HG02981 (cell line): ENCODE data around the gene KLRB1.
A peak's percentile ranks its signal among the peaks of the same experiment; 100 is the strongest.
"Not testable (repeated sequence)": the region's sequence is repeated elsewhere in the genome, so short reads cannot be mapped to it uniquely, and the experiment has no call there.

Experiments
- ATAC-seq: cut with Tn5 transposase; IDR thresholded peaks from one replicate; pipeline ENCODE4 v1.9.1; 2021; ENCODE audit warnings: mild to moderate bottlenecking, moderate library complexity; ENCODE audit not compliant: unreplicated experiment

KLRB1 gene

DNA sequence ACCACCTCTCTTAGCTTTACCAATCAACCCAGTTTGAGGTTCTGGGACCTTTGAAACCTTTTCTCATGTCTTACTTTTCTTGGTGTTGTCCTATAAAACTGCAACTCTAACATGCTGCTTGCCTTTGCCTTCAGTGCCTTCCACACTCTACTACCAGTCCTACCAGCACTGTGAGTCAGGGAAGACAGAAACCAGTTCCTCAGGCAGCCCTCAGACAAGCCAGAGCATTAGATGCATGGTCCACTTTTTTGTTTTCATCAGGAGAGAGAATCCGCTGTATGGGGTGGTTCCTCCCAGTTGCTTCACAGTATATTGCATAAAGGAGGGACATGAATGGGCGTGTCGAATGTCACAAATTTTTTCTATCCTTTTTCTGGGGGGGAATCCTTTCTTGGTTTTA lies 17.3 kb upstream of the KLRB1 start:
- ATAC-seq: no peak

DNA sequence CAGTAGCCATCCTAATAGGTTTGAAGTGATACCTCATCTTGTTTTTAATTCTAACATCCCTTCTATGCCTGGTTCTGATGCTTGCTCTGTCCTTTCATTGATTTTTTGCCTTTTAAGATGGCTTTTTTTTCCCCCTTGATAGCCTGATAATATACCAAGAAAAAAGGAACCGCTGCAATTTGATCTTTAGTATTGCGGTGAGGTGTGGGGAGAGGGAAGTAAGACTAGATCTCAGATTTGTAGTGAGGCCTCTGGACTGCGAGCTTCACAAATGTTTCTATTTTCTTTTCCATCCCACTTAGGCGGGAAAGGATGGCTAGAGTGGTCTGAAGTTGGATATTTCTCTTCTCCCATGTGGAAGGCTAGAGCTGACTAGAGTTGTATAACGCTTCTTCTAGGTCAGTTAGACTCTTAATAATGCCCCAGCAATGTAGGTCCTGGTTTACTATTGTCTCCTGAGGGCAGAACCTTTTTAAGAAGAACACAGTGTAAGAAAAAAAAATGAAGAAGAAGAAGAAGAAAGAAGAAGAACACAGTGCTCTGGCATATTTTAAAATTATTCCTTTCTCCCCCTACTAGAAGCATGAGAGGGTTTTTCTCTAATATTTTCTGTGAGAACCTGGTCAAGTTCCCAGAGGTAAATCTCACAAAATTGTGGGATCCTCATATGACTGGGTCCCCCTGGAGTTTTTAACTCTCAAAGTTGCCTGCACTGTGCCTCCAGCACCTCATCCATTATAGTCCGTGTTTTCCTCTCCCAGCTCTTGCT lies 11.9 kb upstream of the KLRB1 start:
- ATAC-seq: no peak

DNA sequence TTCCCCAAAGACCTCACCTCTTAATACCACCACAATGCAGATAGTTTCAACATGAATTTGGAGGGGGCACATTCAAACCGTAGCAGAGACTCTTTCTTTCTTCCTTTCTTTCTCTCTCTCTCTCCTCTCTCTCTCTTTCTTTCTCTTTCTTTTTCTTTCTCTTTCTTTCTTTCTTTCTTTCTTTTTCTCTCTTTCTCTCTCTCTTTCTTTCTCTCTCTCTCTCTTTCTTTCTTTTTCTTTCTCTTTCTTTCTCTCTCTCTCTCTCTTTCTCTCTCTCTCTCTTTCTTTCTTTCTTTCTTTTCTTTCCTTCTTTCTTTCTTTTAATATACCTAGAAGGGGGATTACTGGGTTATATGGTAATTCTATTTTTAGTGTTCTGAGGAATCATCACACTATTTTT lies 11.2 kb upstream of the KLRB1 start:
- ATAC-seq: not testable (repeated sequence)

DNA sequence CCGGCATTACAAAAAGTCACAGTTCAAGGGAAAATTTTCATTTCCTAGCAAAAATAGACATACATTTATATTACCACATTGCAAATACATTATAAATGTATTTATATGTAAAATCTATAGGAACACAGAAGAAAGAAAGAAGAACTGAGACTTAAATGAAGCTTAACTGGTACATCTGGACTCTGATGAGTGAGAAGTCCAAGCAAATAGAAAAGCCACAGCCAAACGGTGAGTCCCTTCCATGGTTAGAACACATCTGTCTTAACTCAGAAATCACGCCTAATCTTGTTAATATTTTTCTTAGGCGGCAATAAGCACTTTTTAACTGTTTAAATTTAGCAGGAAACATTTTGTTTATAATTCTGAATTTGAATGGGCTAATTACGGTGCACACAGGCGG lies 9.4 kb upstream of the KLRB1 start:
- no peak for ATAC-seq

- peak; percentile 74 for ATAC-seq
Measured at GRCh38 chr12:9615420-9616136, 7.9 kb upstream of the KLRB1 start.

GRCh38 chr12:9610606-9611005 lies 2.9 kb upstream of the KLRB1 start:
- not testable (repeated sequence) for ATAC-seq

DNA sequence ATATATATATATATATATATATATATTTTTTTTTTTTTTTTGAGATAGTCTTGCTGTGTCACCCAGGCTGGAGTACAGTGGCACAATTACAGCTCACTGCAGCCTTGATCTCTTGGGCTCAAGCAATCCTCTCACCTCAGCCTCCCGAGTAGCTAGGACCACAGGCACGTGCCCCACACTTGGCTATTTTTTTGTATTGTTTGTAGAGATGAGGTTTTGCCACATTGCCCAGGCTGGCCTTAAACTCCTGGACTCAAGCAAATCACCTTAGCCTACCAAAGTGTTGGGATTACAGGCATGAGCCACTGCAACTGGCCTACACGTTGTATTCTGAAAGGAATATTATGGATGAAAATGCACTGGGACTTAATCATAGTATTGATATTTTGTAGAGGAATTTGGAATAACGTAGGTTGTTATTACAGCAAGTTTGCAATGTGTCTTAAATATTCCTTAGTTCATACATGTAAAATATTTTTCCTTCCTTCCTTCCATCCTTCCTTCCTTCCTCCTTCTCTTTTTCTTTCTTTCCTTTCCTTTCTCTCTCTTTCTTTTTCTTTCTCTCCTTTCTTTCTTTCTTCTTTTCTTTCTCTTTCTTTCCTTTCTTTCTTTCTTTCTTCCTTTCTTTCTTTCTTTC lies 862 bp downstream of the KLRB1 start:
- no peak for ATAC-seq

DNA sequence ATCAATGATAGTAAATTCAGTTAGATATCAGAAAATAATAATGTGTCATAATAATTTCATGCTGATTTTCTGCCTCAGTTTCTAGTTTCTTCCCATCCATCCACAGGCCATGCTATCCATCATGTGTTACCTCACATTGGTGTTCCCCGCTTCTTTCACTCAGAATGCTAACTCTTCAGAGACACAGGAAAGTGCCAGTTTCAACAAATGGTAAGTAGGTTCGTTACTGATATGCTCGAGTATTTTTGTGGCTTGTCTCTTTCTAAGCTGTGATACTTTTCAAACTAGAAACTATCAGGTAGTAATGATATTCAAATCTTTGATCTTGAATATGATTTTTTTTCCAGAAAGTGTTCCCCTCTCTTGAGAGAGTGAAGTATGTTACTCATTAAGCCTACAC lies 1.5 kb downstream of the KLRB1 start:
- no peak for ATAC-seq

DNA sequence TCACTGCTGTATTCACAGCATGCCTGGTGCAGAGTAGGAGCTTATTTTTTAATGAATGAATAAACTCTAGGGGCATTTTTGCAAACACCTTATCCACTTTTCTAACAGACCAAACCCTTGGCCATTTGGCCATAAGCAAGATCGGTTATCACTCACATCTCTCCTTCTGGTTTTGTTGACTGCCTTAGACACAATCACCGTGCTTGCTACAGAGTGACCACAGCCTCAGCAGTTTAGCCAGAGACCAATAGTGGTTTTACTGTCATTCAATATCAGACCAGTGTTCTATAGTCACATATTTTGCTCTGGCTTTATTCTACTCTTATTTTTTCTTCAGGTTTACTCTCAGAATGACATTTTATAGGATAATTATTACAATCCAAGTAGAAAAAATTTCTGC lies 2.2 kb downstream of the KLRB1 start:
- no peak for ATAC-seq

DNA sequence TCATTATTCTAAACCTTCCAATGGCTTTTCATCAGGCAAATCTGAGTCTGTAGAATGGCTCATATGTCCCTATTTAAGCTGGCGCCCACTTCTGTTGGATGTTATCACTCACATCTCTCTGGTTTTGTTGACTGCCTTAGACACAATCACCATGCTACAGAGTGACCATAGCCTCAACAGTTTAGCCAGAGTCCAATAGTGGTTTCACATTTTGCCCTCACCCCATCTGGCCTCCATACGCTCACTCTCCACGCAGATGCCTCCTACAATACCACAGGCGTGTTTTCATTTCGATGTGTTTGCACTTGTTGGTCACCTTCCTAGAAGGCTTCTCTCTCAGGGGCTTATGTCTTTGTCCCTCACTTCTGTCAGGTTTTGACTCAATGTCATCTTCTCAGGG lies 3.4 kb downstream of the KLRB1 start:
- no peak for ATAC-seq

- not testable (repeated sequence) for ATAC-seq
Measured at GRCh38 chr12:9600426-9600825, 7.3 kb downstream of the KLRB1 start.

GRCh38 chr12:9598363-9598762 lies 9.4 kb downstream of the KLRB1 start:
- no peak for ATAC-seq

DNA sequence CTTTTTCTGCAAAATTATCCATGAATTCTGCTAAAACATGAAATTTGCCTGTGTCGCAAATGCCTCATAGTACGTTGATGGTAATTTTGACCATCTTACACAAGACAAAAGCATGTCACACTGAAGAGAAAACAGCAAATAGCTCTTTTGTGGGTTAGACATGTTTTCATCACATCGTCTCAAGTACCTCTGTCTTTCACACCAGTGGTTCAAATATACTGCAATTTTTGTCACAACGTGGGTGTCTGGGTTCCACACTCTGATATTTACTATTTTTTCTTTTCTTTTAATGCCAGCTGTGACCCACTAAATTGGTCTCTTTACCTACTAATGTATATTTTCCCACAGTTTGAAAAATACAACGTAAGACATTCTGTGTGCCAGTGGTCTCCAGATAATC lies 10.4 kb downstream of the KLRB1 start:
- ATAC-seq: no peak

GRCh38 chr12:9590441-9590840 lies 17.3 kb downstream of the KLRB1 start:
- ATAC-seq: no peak

- no peak for ATAC-seq
Measured at GRCh38 chr12:9588749-9589148, 19.0 kb downstream of the KLRB1 start.

DNA sequence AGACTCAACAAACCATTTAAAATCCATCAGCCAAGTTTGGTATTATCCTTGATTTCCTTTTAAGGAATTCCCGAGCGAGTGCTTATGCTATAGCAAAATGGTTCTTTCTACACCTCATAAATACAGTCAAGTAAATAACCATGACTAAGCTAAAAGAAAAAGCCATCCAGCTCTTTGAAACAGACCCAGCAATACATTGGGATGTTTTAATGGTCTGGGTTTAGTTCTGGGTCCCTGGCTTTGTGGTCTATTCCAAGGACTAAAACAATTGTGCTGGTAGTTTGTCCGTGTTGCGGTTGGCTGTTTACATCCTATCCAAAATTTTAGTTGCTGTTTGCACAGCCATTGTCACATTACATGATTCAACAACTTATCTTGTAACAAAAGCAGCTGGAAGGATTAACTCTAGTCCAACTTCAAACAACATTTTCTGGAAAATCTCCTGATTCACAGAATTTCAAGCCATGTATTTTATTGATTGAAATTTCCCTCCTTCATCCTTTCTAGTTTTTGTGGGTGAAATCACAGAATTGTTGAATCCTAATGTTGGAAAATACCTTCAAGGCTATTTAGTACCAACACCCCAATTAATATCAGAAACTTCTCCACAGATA lies 19.6 kb downstream of the KLRB1 start:
- ATAC-seq: no peak

DNA sequence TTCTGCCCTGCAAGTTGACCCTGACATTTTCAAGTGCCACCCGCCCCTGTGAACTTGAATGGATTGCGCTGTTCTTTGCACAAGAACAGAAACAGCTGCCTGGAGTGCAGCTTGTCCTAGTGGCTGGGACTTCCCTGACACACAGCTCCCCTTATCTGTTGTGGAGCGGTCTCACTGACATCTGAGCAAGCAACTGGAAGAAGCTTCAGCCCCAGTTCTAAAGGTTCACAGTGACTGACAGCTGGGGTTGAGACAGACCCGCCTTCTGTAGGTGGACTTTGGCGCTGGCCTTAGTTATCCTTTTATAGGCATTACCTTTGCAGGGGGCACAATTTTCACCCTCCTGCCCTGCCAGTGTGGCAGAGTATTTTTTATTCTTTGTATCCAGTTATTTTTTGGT lies 30.0 kb downstream of the KLRB1 start:
- ATAC-seq: not testable (repeated sequence)

DNA sequence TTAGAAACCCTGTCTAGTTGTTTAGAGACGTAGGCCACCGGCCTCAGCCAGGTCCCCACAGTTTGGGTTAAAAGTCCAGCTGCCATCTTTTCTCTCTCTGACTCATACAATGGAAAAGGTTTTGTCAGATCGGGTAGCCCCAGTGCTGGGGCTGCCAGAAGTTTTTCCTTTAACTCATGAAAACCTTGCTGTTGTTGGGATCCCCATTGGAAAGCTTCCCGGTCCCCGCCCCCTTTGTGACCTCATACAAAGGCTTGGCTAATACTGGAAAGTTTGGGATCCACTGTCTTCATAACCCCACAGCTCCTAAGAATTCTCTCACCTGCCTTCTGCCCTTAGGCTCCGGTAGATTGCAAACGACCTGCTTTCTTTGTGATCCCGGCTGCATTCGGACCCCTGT lies 40.6 kb downstream of the KLRB1 start:
- ATAC-seq: not testable (repeated sequence)

DNA sequence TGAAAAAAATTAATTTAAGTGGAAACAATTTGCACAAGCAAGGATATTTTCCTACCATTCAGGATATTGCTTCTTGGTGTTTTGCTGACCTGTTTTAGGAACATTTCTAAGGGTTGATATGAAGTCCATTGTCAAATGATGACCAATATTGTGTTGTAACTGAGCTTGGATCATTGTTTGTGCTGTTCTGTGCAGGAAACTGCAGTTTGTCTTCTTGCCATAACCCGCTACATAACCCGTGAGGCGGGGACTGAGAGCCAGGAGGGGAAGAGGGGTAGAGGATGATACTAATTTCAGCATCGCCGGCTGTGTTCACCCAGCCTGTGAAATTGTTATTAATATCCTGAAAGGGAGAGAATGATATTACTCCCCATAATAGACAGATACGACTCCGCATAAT lies 41.6 kb downstream of the KLRB1 start:
- ATAC-seq: not testable (repeated sequence)

- ATAC-seq: not testable (repeated sequence)
Measured at GRCh38 chr12:9564418-9564817, 43.3 kb downstream of the KLRB1 start.

DNA sequence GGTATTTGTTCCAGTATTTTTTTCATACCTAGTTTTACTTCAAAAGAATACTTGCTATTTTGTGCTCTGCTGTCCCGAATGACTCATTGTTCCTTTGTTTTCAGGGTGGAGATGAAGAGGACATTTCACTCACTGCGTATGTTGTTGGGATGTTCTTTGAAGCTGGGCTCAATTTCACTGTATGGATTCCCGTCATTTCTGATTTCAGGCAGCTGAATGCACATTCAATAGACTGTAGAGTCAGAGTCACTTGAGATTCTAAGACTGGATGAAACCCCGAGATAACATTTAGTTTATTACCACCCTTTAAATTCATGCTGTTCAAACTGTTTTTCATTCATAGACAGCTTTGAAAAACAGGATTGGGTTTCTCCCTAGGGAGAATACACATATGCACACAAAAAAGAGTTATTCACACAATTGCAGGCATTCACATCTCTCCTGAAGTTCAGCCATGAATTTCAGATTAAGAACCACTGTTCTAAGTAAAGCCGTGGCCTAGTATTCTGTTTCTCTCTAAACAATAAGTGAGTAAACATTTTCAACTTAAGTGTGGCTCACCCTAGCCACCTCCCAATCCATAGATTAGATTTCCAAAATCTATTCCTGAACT lies 44.8 kb downstream of the KLRB1 start:
- ATAC-seq: not testable (repeated sequence)
